Transverse colon (tissue), 3 donors: ENCODE measurements around the gene ZMYND19.

Source experiments
- CTCF ChIP-seq, 5 experiments: fragments of 200-600 bp in 3 of 5; fragments of 450-650 bp in 2 of 5; sonication (generic) in 3 of 5; IDR thresholded peaks; 1 replicate in 2 of 5; 2 replicates in 3 of 5; pipeline ENCODE4 v1.5.1; 2016 to 2017; ENCODE audit warnings: antibody characterized with exemption in 5 of 5, inconsistent platforms in 3 of 5, mild to moderate bottlenecking in 2 of 5, moderate library complexity in 1 of 5
- EP300 ChIP-seq: sonication (generic); formaldehyde crosslinking; IDR thresholded peaks from one replicate; pipeline ENCODE4 v1.6.1; 2017; ENCODE audit warnings: antibody characterized with exemption, low read depth
- POLR2A ChIP-seq: fragments of 450-650 bp; IDR thresholded peaks from one replicate; pipeline ENCODE4 v1.6.1; 2016; ENCODE audit warnings: antibody characterized with exemption, mild to moderate bottlenecking, moderate library complexity

GRCh38 chr9:137543237-137543963 lies 46.9 kb downstream of the ZMYND19 start:
- TF ChIP-seq CTCF (IDR thresholded peaks at IDR 0.05) (no peak), POLR2A (no peak), EP300 (no peak)
